Neural cell (in vitro differentiated cells): ENCODE data around the gene GRM1. TPM values are rescaled to one million over a fixed set of nuclear protein-coding genes. Genes with fewer than 3 reads are reported as not detected.

Experiments
- H2AFZ ChIP-seq: fragments of 200-600, 300-800 bp; sonication (generic), shearing (Covaris generic); 2 replicates; pipeline ENCODE4 v1.6.0; 2014; ENCODE audit warnings: low read depth, mild to moderate bottlenecking, antibody characterized with exemption, low read length, moderate library complexity
- H3F3A ChIP-seq: fragments of 200-600 bp; shearing (Covaris generic); 2 replicates; pipeline ENCODE4 v1.6.1; 2016; ENCODE audit warnings: mild to moderate bottlenecking, moderate library complexity, mixed read lengths, antibody characterized with exemption, low read length; ENCODE audit not compliant: insufficient read depth, poor library complexity, severe bottlenecking
- H3K27ac ChIP-seq: fragments of 200-600, 300-800 bp; sonication (generic), shearing (Covaris generic); 2 replicates; pipeline ENCODE4 v1.5.1; 2014; ENCODE audit warnings: mild to moderate bottlenecking, low read length, moderate library complexity
- H3K27me3 ChIP-seq: fragments of 300-800, 200-600 bp; sonication (generic), shearing (Covaris generic); 2 replicates; pipeline ENCODE4 v1.6.0; 2014; ENCODE audit warnings: mild to moderate bottlenecking, low read depth, low read length, moderate library complexity; ENCODE audit not compliant: insufficient read depth
- H3K36me3 ChIP-seq: fragments of 300-800, 200-600 bp; sonication (generic), shearing (Covaris generic); 2 replicates; pipeline ENCODE4 v1.5.1; 2014; ENCODE audit warnings: mild to moderate bottlenecking, antibody characterized with exemption, low read length, moderate library complexity; ENCODE audit not compliant: insufficient read depth
- H3K4me2 ChIP-seq: fragments of 300-800, 200-600 bp; sonication (generic), shearing (Covaris generic); 2 replicates; pipeline ENCODE4 v1.6.0; 2014; ENCODE audit warnings: mild to moderate bottlenecking, low read length
- H3K4me3 ChIP-seq: fragments of 300-800, 200-600 bp; sonication (generic), shearing (Covaris generic); 2 replicates; pipeline ENCODE4 v1.5.1; 2014; ENCODE audit warnings: mild to moderate bottlenecking, low read length, moderate library complexity
- H3K79me2 ChIP-seq: fragments of 200-600 bp; shearing (Covaris generic); replicated peaks from 2 replicates; pipeline ENCODE4 v1.6.0; 2014; ENCODE audit warnings: mild to moderate bottlenecking, low read length, moderate library complexity; ENCODE audit not compliant: insufficient read depth
- H3K9ac ChIP-seq: fragments of 300-800, 200-600 bp; sonication (generic), shearing (Covaris generic); 2 replicates; pipeline ENCODE4 v1.6.1; 2016; ENCODE audit warnings: mild to moderate bottlenecking, low read length, mixed read lengths
- H3K9me2 ChIP-seq: fragments of 200-600 bp; shearing (Covaris generic); 2 replicates; pipeline ENCODE4 v1.6.1; 2016; ENCODE audit warnings: mild to moderate bottlenecking, low read length, mixed read lengths; ENCODE audit not compliant: insufficient read depth
- H3K9me3 ChIP-seq: fragments of 200-600, 300-800 bp; sonication (generic), shearing (Covaris generic); 2 replicates; pipeline ENCODE4 v1.6.1; 2016; ENCODE audit warnings: mild to moderate bottlenecking, mixed run types, low read length, moderate library complexity, mixed read lengths
- H4K20me1 ChIP-seq: fragments of 200-600 bp; shearing (Covaris generic); 2 replicates; pipeline ENCODE4 v1.6.1; 2016; ENCODE audit warnings: mild to moderate bottlenecking, mixed run types; ENCODE audit not compliant: insufficient read depth
- EP300 ChIP-seq: fragments of 450-650 bp; conservative IDR thresholded peaks from 2 replicates; pipeline ENCODE4 v1.6.1; 2014; ENCODE audit warnings: antibody characterized with exemption, mild to moderate bottlenecking, moderate library complexity; ENCODE audit not compliant: poor library complexity, severe bottlenecking
- EZH2 ChIP-seq: fragments of 200-600, 300-800 bp; shearing (Covaris generic), sonication (generic); IDR thresholded peaks from 2 replicates; pipeline ENCODE4 v1.6.1; 2014; ENCODE audit warnings: antibody characterized with exemption, low read length, borderline replicate concordance, mild to moderate bottlenecking; ENCODE audit not compliant: insufficient read depth, poor library complexity, severe bottlenecking
- MXI1 ChIP-seq: fragments of 450-650 bp; conservative IDR thresholded peaks from 2 replicates; pipeline ENCODE4 v1.6.1; 2014; ENCODE audit warnings: antibody characterized with exemption, mild to moderate bottlenecking; ENCODE audit not compliant: poor library complexity, severe bottlenecking
- POLR2AphosphoS5 ChIP-seq: IDR thresholded peaks from 2 replicates; pipeline ENCODE4 v1.6.1; 2012
- RAD21 ChIP-seq: fragments of 450-650 bp; conservative IDR thresholded peaks from 2 replicates; pipeline ENCODE4 v1.6.1; 2014; ENCODE audit warnings: antibody characterized with exemption, mild to moderate bottlenecking, moderate library complexity
- SMC3 ChIP-seq: fragments of 450-650 bp; conservative IDR thresholded peaks from 2 replicates; pipeline ENCODE4 v1.6.1; 2014; ENCODE audit warnings: antibody characterized with exemption, mild to moderate bottlenecking, moderate library complexity; ENCODE audit not compliant: poor library complexity
- TAF1 ChIP-seq: IDR thresholded peaks from 2 replicates; pipeline ENCODE4 v1.6.1; 2012; ENCODE audit warnings: low read depth
- polyA plus RNA-seq: library from polyadenylated mRNA; depleted of rRNA; stranded (reverse); fragments of >200 nt; gene quantifications from 2 replicates; pipeline ENCODE4 v1.2.3, GENCODE V29; 2014
- small RNA-seq, 3 experiments: library from RNA; depleted of rRNA; stranded (forward); fragments of <200 nt; gene quantifications; one replicate each; pipeline ENCODE3, GENCODE V24; 2012
- TF ChIP-seq, protein P1 (sequence below): fragments of 450-650 bp; IDR thresholded peaks from 2 replicates; pipeline ENCODE4 v1.5.1; 2014; ENCODE audit warnings: antibody characterized with exemption, mild to moderate bottlenecking, moderate library complexity; ENCODE audit not compliant: poor library complexity, severe bottlenecking
- TF ChIP-seq, protein P2 (sequence below): IDR thresholded peaks from 2 replicates; pipeline ENCODE4 v1.6.1; 2012; ENCODE audit warnings: borderline replicate concordance

GRM1 gene
- polyA plus RNA-seq, 1 donor from 2014 or later, result 2.9 TPM

DNA sequence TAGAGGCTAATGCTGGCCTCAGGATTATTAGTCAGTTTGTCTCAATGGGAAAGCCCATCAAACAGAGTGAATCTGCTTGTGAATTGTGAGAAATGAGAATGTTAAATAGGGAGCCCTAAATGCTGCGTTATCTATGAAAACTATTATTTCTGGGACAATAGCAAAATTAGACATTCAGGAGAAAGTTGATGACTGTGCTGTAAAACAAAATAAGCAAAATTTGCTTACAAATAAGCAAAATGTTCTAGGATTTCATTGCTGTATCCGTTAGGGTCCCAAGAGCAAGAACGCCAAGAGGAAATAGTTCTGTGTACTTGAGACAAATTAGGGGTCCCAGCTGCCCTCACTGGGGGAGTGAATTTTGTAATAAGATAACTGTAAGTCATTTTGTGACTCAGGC is 455.5 kb downstream of the GRM1 start:
- no peaks in the 10 kb centered on the region for H3F3A ChIP-seq
- H3K4me3 ChIP-seq, result no peak overlapping the region

More for the DNA sequence above, 455.5 kb downstream of the GRM1 start:
- Histone ChIP-seq H2AFZ (no peak overlapping the region), H3K36me3 (no peaks in the 10 kb centered on the region), H3K9ac (no peak overlapping the region), H3K79me2 (no peaks in the 10 kb centered on the region), H3K4me2 (no peak overlapping the region), H3K27ac (no peak overlapping the region), H3K9me2 (no peaks in the 10 kb centered on the region), H3K27me3 (no peaks in the 10 kb centered on the region), H3K9me3 (no peaks in the 10 kb centered on the region), H4K20me1 (no peaks in the 10 kb centered on the region)
- no peak for TF ChIP-seq TAF1
- TF ChIP-seq EZH2, result no peak
- TF ChIP-seq EP300, result no peak
- TF ChIP-seq, protein P1, sequence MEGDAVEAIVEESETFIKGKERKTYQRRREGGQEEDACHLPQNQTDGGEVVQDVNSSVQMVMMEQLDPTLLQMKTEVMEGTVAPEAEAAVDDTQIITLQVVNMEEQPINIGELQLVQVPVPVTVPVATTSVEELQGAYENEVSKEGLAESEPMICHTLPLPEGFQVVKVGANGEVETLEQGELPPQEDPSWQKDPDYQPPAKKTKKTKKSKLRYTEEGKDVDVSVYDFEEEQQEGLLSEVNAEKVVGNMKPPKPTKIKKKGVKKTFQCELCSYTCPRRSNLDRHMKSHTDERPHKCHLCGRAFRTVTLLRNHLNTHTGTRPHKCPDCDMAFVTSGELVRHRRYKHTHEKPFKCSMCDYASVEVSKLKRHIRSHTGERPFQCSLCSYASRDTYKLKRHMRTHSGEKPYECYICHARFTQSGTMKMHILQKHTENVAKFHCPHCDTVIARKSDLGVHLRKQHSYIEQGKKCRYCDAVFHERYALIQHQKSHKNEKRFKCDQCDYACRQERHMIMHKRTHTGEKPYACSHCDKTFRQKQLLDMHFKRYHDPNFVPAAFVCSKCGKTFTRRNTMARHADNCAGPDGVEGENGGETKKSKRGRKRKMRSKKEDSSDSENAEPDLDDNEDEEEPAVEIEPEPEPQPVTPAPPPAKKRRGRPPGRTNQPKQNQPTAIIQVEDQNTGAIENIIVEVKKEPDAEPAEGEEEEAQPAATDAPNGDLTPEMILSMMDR, result no peak
- TF ChIP-seq, protein P2, sequence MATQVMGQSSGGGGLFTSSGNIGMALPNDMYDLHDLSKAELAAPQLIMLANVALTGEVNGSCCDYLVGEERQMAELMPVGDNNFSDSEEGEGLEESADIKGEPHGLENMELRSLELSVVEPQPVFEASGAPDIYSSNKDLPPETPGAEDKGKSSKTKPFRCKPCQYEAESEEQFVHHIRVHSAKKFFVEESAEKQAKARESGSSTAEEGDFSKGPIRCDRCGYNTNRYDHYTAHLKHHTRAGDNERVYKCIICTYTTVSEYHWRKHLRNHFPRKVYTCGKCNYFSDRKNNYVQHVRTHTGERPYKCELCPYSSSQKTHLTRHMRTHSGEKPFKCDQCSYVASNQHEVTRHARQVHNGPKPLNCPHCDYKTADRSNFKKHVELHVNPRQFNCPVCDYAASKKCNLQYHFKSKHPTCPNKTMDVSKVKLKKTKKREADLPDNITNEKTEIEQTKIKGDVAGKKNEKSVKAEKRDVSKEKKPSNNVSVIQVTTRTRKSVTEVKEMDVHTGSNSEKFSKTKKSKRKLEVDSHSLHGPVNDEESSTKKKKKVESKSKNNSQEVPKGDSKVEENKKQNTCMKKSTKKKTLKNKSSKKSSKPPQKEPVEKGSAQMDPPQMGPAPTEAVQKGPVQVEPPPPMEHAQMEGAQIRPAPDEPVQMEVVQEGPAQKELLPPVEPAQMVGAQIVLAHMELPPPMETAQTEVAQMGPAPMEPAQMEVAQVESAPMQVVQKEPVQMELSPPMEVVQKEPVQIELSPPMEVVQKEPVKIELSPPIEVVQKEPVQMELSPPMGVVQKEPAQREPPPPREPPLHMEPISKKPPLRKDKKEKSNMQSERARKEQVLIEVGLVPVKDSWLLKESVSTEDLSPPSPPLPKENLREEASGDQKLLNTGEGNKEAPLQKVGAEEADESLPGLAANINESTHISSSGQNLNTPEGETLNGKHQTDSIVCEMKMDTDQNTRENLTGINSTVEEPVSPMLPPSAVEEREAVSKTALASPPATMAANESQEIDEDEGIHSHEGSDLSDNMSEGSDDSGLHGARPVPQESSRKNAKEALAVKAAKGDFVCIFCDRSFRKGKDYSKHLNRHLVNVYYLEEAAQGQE, result no peak
- TF ChIP-seq RAD21, result no peak
- TF ChIP-seq SMC3, result no peak
- TF ChIP-seq MXI1, result no peak
- TF ChIP-seq POLR2AphosphoS5, result no peak

Small RNA genes within 50 kb of the gene (small RNA-seq; reads per million reads assigned to genes)
- 0 reads per million in 3 experiments for gene RNA5SP222

Other genes starting within 250 kb of the GRM1 start
- 13.3 and 14.0 TPM in 2 replicates for gene FBXO30, start 214.3 kb upstream of the GRM1 start, polyA plus RNA-seq
- gene SHPRH, start 64.7 kb upstream of the GRM1 start, polyA plus RNA-seq, result 17.3 and 18.1 TPM in 2 replicates